A549 treated with Mapracorat at 1 μM for 4 hours (cell line): ENCODE results near the gene SLC32A1. TPM values are rescaled to one million over a fixed set of nuclear protein-coding genes. Genes with fewer than 3 reads are reported as not detected.

Experiments used
- total RNA-seq: library from RNA; stranded (reverse); fragments of 200-300 nt; extraction: Qiagen RNA extraction; gene quantifications from 5 replicates; pipeline ENCODE4 v1.2.3, GENCODE V29; 2022

The SLC32A1 gene, protein sequence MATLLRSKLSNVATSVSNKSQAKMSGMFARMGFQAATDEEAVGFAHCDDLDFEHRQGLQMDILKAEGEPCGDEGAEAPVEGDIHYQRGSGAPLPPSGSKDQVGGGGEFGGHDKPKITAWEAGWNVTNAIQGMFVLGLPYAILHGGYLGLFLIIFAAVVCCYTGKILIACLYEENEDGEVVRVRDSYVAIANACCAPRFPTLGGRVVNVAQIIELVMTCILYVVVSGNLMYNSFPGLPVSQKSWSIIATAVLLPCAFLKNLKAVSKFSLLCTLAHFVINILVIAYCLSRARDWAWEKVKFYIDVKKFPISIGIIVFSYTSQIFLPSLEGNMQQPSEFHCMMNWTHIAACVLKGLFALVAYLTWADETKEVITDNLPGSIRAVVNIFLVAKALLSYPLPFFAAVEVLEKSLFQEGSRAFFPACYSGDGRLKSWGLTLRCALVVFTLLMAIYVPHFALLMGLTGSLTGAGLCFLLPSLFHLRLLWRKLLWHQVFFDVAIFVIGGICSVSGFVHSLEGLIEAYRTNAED
- total RNA-seq, result not detected in 5 replicates

DNA sequence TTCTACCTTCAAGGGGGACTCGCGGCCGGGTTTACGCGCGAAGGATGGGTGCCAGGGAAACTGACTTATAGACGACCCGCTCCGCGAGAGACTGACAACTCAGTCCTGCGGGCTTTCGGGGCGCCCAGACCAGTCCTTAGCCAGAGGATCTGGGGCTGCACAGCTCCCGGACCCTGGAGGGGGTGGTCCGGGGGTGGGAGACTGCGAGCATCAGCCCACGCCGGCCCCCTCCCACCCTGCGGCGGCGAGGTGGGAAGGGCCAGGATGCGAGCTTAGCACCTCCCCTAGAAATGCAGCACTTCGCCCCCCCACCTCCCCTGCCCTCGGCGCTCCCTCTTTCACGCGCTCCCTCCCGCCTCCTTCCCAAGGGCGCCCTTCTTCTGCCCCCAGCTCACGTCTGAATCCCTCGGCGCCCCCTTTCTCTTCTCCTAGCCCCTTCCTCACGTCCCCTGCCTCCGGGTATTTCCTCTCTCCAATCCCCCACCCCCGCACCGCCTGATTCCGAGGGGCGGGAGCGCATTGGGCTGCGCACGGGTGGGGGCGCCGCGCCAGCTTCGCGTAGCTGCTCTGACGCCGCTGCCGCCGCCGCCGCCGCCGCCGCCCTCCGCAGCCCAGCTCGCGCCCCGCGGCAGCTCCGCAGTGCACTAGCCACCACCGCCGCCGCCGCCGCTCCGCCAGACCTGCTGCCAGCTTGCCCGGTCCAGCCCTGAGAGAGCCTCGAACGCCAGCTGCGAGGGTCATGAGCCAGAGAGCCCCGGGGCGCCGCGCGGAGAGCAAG is at the start of gene SLC32A1:
TSS of gene SLC32A1 (plus strand) at position 639 of the 778 bp plus-strand sequence. CDS start 239 bp downstream, outside the sequence.

DNA sequence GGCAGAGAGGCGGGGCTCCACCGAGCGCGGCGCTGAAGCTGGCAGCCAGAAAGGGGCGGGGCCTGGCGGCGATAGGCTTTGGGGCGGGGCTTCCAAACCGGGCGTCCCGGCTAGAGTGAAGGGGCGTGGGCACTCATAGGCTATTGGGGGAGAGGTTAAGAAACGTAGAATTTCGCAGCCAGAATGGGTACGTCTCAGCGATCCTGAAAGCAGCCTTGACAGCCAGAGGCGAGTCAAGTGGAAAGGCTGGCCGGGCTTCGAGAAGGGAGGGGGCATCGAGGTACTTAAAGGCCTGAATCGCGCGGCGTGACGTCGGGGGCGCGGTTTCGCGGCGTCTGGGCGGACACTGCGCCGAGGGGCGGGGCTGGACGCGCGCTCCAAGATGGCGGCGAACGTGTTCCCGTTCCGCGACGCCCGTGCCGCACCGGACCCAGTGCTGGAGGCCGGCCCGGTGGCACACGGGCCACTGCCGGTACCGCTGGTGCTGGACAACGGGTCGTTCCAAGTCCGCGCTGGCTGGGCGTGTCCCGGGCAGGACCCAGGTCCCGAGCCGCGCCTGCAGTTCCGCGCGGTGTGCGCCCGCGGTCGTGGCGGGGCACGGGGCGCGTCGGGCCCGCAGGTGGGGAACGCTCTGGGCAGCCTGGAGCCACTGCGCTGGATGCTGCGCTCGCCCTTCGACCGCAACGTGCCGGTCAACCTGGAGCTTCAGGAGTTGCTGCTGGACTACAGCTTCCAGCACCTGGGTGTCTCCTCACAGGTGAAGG is 24.0 kb downstream of the SLC32A1 start, which contains the start of gene ACTR5:
TSS of gene ACTR5 (plus strand) at position 364 of the 764 bp plus-strand sequence. CDS start at position 383, 19 bp downstream.

Other genes with a start within 250 kb of the SLC32A1 start
- gene ADIG, start 143.3 kb upstream of the SLC32A1 start, total RNA-seq, result not detected in 5 replicates
- gene ARHGAP40, start 122.7 kb upstream of the SLC32A1 start, total RNA-seq, result not detected in 5 replicates
- gene ACTR5, start 24.0 kb downstream of the SLC32A1 start, total RNA-seq, result 8.9 to 10.2 TPM (median 9.4 TPM) in 5 replicates
- 0.11 to 0.22 TPM (median 0.15 TPM) in 5 replicates for gene PPP1R16B, start 81.2 kb downstream of the SLC32A1 start, total RNA-seq
- gene FAM83D, start 201.9 kb downstream of the SLC32A1 start, total RNA-seq, result 55.3 to 72.1 TPM (median 65.2 TPM) in 5 replicates
- 6.4 to 8.3 TPM (median 7.3 TPM) in 5 replicates for gene DHX35, start 237.9 kb downstream of the SLC32A1 start, total RNA-seq